GM19372 (cell line): Measurements from ENCODE around the gene DLG2.

Experiments
- ATAC-seq: cut with Tn5 transposase; IDR thresholded peaks from one replicate; pipeline ENCODE4 v1.9.1; 2021; ENCODE audit warnings: mild to moderate bottlenecking, low read depth, moderate library complexity; ENCODE audit not compliant: unreplicated experiment

The DLG2 gene

GRCh38 chr11:83662494-83662893 lies 1964.7 kb downstream of the DLG2 start:
- no peak for ATAC-seq

- no peak for ATAC-seq
Observed at GRCh38 chr11:83661491-83662350, 1965.4 kb downstream of the DLG2 start.

- ATAC-seq: no peak
Observed at GRCh38 chr11:83659466-83659865, 1967.7 kb downstream of the DLG2 start.

- ATAC-seq: no peak
Observed at GRCh38 chr11:83656796-83657330, 1970.3 kb downstream of the DLG2 start.

- ATAC-seq: no peak
Observed at GRCh38 chr11:83655976-83656375, 1971.2 kb downstream of the DLG2 start.

- no peak for ATAC-seq
Observed at GRCh38 chr11:83649528-83649855, 1977.7 kb downstream of the DLG2 start.

GRCh38 chr11:83648610-83649527 lies 1978.3 kb downstream of the DLG2 start:
- ATAC-seq: no peak

- no peak for ATAC-seq
Observed at GRCh38 chr11:83645561-83645960, 1981.6 kb downstream of the DLG2 start.

GRCh38 chr11:83643115-83643514 lies 1984.0 kb downstream of the DLG2 start:
- no peak for ATAC-seq

GRCh38 chr11:83642500-83642899 lies 1984.6 kb downstream of the DLG2 start:
- ATAC-seq: no peak

- ATAC-seq: no peak
Observed at GRCh38 chr11:83641511-83641910, 1985.6 kb downstream of the DLG2 start.

GRCh38 chr11:83639995-83640758 lies 1987.0 kb downstream of the DLG2 start:
- ATAC-seq: no peak

- no peak for ATAC-seq
Observed at GRCh38 chr11:83635166-83635565, 1992.0 kb downstream of the DLG2 start.

- ATAC-seq: no peak
Observed at GRCh38 chr11:83630211-83630610, 1996.9 kb downstream of the DLG2 start.

GRCh38 chr11:83629775-83630174 lies 1997.4 kb downstream of the DLG2 start:
- ATAC-seq: no peak

GRCh38 chr11:83628622-83629355 lies 1998.4 kb downstream of the DLG2 start:
- no peak for ATAC-seq

GRCh38 chr11:83625336-83625735 lies 2001.8 kb downstream of the DLG2 start:
- no peak for ATAC-seq

GRCh38 chr11:83617671-83618070 lies 2009.5 kb downstream of the DLG2 start:
- no peak for ATAC-seq

- peak; percentile 31 for ATAC-seq
Observed at GRCh38 chr11:83613767-83614121, 2013.4 kb downstream of the DLG2 start.
